Measurements from ENCODE around the gene WDR11. TPM values are rescaled to one million over a fixed set of nuclear protein-coding genes. Genes with fewer than 3 reads are reported as not detected.
A peak's percentile ranks its signal among the peaks of the same experiment; 100 is the strongest.

WDR11 gene
- total RNA-seq, 2 experiments from 2014 or later, result 43.3 to 47.1 TPM

DNA sequence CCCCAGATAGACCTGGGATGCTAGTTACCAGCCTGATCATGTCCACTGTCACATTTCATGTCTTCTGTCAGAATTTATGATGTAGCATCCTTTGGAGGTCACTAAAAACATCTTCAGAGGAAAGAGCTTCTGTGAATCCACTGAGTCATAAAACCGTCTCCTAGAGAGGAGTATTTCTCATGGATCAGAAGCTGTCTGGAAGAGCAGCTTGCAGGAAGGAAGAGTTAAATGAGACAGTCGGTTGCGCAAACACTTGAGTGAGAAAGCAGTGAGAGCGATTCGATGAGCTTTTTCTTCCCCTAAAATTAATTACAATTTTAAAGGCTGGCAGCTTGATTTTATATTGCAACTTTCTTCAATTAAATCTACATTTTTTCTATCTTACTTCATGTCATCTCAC is 47.2 kb upstream of the WDR11 start:
- ChIA-PET POLR2A (interaction anchor here (0.8 kb wide), 1 partner anchor 440 kb away, joined by 3 read pairs; no protein-coding TSS in a partner anchor), CTCF (ENCODE audit: unreplicated experiment) (no interaction called here)

DNA sequence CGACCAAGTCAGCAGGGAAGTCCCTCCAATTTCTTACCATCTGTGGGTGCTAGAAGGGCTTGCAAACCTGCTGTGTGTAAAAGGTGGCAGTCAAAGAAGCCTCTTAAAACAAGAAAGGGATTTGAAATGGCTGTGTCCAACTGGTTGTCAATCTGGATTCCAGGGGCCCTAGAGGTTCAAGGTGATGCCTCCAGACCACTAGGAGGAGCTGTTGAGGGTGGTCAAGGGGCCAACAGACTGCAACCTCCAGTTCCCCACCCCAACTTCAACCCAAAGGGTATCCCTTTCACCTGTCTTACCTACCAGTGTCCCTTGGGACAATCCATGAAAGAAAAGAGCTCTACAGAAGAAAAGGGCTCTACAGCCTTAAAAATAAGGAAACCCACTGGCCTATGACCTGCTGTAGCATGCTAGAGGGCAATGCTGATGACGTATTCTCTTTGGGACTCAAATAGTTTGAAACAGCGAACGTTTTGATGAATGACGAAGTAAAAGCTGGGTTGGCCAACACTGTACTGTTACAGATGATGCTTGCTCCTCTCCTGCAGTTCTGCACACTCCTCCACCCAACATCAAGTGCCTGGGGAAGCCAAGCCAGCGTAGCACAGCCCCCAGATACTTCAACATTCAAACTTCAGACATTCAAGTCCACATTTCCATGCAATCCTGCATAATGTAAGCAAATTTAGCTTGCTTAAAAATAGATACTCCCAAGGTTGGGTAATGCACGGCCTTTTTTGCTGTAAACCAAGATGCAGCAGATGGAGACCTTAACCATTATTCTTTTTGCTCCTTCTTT is 45.9 kb upstream of the WDR11 start:
- ChIA-PET POLR2A (interaction anchor here (0.5 kb wide), 1 partner anchor 749 kb away, joined by 4 read pairs; no protein-coding TSS in a partner anchor), CTCF (ENCODE audit: unreplicated experiment) (no interaction called here)
- Histone ChIP-seq H3K9me2 (ENCODE audit: insufficient read depth, low read length) (no peaks in the 10 kb centered on the region), H3K4me3 (ENCODE audit: low read depth, low read length, poor library complexity, severe bottlenecking) (no peak overlapping the region), H3K36me3 (ENCODE audit: insufficient read depth, low read length) (no peaks in the 10 kb centered on the region), H3K27ac (ENCODE audit: low read depth, low read length, poor library complexity, severe bottlenecking) (no peak overlapping the region), H3K4me1 (ENCODE audit: insufficient read depth, low read length, poor library complexity, severe bottlenecking) (no peaks in the 10 kb centered on the region), H2AFZ (ENCODE audit: low read length) (no peak overlapping the region), H3K79me2 (ENCODE audit: insufficient read depth, low read depth, low read length) (no peaks in the 10 kb centered on the region), H4K20me1 (ENCODE audit: insufficient read depth, low read length) (peaks cover 4% of the 10 kb centered on the region; the same call in 1 of the 2 replicates), H3K9me3 (ENCODE audit: low read length) (no peaks in the 10 kb centered on the region), H3K4me2 (ENCODE audit: low read length) (no peak overlapping the region)
- BruUV-seq (replicated peaks), result no TSS peak
- intact Hi-C loops (cut with micrococcal nuclease; ENCODE audit: unreplicated experiment), result no loop called here
- DNase-seq (ENCODE audit: low spot score), result no peak
- no peak for TF ChIP-seq EZH2phosphoT487 (IDR thresholded peaks at IDR 0.05; ENCODE audit: borderline replicate concordance, low read depth, low read length)
- TF ChIP-seq, protein P1, sequence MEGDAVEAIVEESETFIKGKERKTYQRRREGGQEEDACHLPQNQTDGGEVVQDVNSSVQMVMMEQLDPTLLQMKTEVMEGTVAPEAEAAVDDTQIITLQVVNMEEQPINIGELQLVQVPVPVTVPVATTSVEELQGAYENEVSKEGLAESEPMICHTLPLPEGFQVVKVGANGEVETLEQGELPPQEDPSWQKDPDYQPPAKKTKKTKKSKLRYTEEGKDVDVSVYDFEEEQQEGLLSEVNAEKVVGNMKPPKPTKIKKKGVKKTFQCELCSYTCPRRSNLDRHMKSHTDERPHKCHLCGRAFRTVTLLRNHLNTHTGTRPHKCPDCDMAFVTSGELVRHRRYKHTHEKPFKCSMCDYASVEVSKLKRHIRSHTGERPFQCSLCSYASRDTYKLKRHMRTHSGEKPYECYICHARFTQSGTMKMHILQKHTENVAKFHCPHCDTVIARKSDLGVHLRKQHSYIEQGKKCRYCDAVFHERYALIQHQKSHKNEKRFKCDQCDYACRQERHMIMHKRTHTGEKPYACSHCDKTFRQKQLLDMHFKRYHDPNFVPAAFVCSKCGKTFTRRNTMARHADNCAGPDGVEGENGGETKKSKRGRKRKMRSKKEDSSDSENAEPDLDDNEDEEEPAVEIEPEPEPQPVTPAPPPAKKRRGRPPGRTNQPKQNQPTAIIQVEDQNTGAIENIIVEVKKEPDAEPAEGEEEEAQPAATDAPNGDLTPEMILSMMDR (conservative IDR thresholded peaks at IDR 0.05; ENCODE audit: low read length), result peak; percentile 48

More for the DNA sequence above, 47.2 kb upstream of the WDR11 start:
- BruUV-seq (replicated peaks), result no TSS peak
- H3K9me3 ChIP-seq (ENCODE audit: low read length), result no peaks in the 10 kb centered on the region
- no peaks in the 10 kb centered on the region for H3K36me3 ChIP-seq (ENCODE audit: insufficient read depth, low read length)
- H4K20me1 ChIP-seq (ENCODE audit: insufficient read depth, low read length), result no peaks in the 10 kb centered on the region
- H3K27ac ChIP-seq (ENCODE audit: low read depth, low read length, poor library complexity, severe bottlenecking), result no peak overlapping the region
- intact Hi-C loops (cut with micrococcal nuclease; ENCODE audit: unreplicated experiment), result no loop called here
- H3K9me2 ChIP-seq (ENCODE audit: insufficient read depth, low read length), result no peaks in the 10 kb centered on the region
- H3K79me2 ChIP-seq (ENCODE audit: insufficient read depth, low read depth, low read length), result no peaks in the 10 kb centered on the region
- no peak for DNase-seq (ENCODE audit: low spot score)
- no peak for TF ChIP-seq EZH2phosphoT487 (IDR thresholded peaks at IDR 0.05; ENCODE audit: borderline replicate concordance, low read depth, low read length)
- TF ChIP-seq, protein P1 (conservative IDR thresholded peaks at IDR 0.05; ENCODE audit: low read length), result no peak
- H3K4me1 ChIP-seq (ENCODE audit: insufficient read depth, low read length, poor library complexity, severe bottlenecking), result no peaks in the 10 kb centered on the region
- no peak overlapping the region for H2AFZ ChIP-seq (ENCODE audit: low read length)
- no peak overlapping the region for H3K4me2 ChIP-seq (ENCODE audit: low read length)
- no peak overlapping the region for H3K4me3 ChIP-seq (ENCODE audit: low read depth, low read length, poor library complexity, severe bottlenecking)

DNA sequence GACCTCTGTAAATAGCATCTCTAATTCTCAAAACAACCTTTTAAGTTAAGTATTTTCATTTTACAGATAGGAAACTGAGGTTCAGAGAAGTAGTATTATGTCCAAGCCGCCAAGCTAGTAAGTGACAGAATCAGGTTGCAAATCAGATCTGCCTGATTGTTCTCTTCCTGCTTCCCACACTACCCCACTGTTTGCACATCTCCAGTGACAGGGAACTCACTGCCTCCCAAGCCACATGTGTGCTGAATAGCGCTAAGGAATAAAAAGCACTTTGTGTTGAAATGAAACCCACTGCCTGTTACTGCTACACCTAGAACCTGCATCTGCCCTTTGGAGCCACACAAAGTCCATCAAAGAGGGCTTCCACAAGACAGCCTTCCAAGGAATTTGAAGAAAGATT is 45.1 kb upstream of the WDR11 start:
- Histone ChIP-seq H3K9me2 (ENCODE audit: insufficient read depth, low read length) (no peaks in the 10 kb centered on the region), H3K27ac (ENCODE audit: low read depth, low read length, poor library complexity, severe bottlenecking) (no peak overlapping the region), H3K4me3 (ENCODE audit: low read depth, low read length, poor library complexity, severe bottlenecking) (no peak overlapping the region), H3K4me2 (ENCODE audit: low read length) (no peak overlapping the region), H2AFZ (ENCODE audit: low read length) (no peak overlapping the region), H3K9me3 (ENCODE audit: low read length) (no peaks in the 10 kb centered on the region), H3K36me3 (ENCODE audit: insufficient read depth, low read length) (no peaks in the 10 kb centered on the region), H3K79me2 (ENCODE audit: insufficient read depth, low read depth, low read length) (no peaks in the 10 kb centered on the region), H3K4me1 (ENCODE audit: insufficient read depth, low read length, poor library complexity, severe bottlenecking) (no peaks in the 10 kb centered on the region), H4K20me1 (ENCODE audit: insufficient read depth, low read length) (peaks cover 4% of the 10 kb centered on the region; the same call in 1 of the 2 replicates)
- TF ChIP-seq, protein P1 (conservative IDR thresholded peaks at IDR 0.05; ENCODE audit: low read length), result no peak
- TF ChIP-seq EZH2phosphoT487 (IDR thresholded peaks at IDR 0.05; ENCODE audit: borderline replicate concordance, low read depth, low read length), result no peak
- ChIA-PET POLR2A (no interaction called here), CTCF (ENCODE audit: unreplicated experiment) (no interaction called here)
- no peak for DNase-seq (ENCODE audit: low spot score)
- no TSS peak for BruUV-seq (replicated peaks)
- intact Hi-C loops (cut with micrococcal nuclease; ENCODE audit: unreplicated experiment), result no loop called here

All from OCI-LY7 (cell line).